ENCODE data around the gene PFN1.

DNA sequence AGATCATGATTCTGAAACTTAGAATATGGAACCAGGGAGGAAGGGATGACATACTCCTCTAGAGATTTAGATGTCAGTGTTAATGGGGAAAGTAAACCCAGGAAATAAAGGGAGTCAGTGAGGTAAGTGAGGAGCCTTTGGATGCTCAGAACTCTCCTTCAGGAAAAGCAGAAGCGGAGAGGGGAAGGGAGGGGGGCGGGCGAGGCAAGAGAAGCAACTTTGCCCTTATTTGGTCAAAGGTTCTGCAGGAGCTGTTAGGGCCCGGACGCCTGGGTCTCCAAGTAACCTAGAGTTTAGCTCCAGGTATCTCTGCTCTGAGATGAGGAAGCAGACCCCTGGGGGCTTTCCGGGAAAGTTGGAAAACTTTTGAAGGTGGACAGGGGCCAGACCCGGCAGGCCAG, 1.3 kb downstream of the PFN1 start:
- TF ChIP-seq KDM5A (IDR thresholded peaks at IDR 0.05; ENCODE audit: low read length) (no peak), POLR2A (IDR thresholded peaks at IDR 0.05; ENCODE audit: control extremely low read depth in 1 of 2, low read depth in 2 of 2, low read length in 2 of 2) (no peak), ZNF274 (IDR thresholded peaks at IDR 0.05; ENCODE audit: borderline replicate concordance, extremely low read depth, low read length) (no peak), POLR2AphosphoS5 (IDR thresholded peaks at IDR 0.05; ENCODE audit: low read depth, low read length) (no peak; the same call in 1 of the 2 replicates), CHD2 (IDR thresholded peaks at IDR 0.05; ENCODE audit: low read length) (no peak), TAF1 (IDR thresholded peaks at IDR 0.05; ENCODE audit: low read depth, low read length) (no peak), YY1 (IDR thresholded peaks at IDR 0.05; ENCODE audit: low read depth, low read length) (no peak), JUND (IDR thresholded peaks at IDR 0.05; ENCODE audit: low read length) (no peak), EP300 (IDR thresholded peaks at IDR 0.05; ENCODE audit: borderline replicate concordance in 1 of 2, low read depth in 2 of 2, low read length in 2 of 2) (no peak), EGR1 (IDR thresholded peaks at IDR 0.05; ENCODE audit: borderline replicate concordance, low read depth, low read length) (no peak), SRF (IDR thresholded peaks at IDR 0.05; ENCODE audit: low read depth, low read length) (peak; percentile 98)
- TF ChIP-seq, protein P1, sequence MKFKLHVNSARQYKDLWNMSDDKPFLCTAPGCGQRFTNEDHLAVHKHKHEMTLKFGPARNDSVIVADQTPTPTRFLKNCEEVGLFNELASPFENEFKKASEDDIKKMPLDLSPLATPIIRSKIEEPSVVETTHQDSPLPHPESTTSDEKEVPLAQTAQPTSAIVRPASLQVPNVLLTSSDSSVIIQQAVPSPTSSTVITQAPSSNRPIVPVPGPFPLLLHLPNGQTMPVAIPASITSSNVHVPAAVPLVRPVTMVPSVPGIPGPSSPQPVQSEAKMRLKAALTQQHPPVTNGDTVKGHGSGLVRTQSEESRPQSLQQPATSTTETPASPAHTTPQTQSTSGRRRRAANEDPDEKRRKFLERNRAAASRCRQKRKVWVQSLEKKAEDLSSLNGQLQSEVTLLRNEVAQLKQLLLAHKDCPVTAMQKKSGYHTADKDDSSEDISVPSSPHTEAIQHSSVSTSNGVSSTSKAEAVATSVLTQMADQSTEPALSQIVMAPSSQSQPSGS (IDR thresholded peaks at IDR 0.05; ENCODE audit: low read length) = no peak
- TF ChIP-seq, protein P2, sequence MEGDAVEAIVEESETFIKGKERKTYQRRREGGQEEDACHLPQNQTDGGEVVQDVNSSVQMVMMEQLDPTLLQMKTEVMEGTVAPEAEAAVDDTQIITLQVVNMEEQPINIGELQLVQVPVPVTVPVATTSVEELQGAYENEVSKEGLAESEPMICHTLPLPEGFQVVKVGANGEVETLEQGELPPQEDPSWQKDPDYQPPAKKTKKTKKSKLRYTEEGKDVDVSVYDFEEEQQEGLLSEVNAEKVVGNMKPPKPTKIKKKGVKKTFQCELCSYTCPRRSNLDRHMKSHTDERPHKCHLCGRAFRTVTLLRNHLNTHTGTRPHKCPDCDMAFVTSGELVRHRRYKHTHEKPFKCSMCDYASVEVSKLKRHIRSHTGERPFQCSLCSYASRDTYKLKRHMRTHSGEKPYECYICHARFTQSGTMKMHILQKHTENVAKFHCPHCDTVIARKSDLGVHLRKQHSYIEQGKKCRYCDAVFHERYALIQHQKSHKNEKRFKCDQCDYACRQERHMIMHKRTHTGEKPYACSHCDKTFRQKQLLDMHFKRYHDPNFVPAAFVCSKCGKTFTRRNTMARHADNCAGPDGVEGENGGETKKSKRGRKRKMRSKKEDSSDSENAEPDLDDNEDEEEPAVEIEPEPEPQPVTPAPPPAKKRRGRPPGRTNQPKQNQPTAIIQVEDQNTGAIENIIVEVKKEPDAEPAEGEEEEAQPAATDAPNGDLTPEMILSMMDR (IDR thresholded peaks at IDR 0.05; ENCODE audit: control extremely low read depth in 1 of 3, insufficient read depth in 1 of 3, low read depth in 1 of 3, low read length in 3 of 3) = no peak
- TF ChIP-seq, protein P3, sequence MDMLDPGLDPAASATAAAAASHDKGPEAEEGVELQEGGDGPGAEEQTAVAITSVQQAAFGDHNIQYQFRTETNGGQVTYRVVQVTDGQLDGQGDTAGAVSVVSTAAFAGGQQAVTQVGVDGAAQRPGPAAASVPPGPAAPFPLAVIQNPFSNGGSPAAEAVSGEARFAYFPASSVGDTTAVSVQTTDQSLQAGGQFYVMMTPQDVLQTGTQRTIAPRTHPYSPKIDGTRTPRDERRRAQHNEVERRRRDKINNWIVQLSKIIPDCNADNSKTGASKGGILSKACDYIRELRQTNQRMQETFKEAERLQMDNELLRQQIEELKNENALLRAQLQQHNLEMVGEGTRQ (IDR thresholded peaks at IDR 0.05; ENCODE audit: low read length) = no peak

Data from H1 (cell line).